H1 (cell line): Measurements from ENCODE around the gene ADTRP. TPM values are rescaled to one million over a fixed set of nuclear protein-coding genes. Genes with fewer than 3 reads are reported as not detected.
"Not testable (repeated sequence)": the region's sequence is repeated elsewhere in the genome, so short reads cannot be mapped to it uniquely, and the experiment has no call there.

Experiments
- CTCF ChIA-PET: fragments of 300-600 bp; sonication (Branson Sonifier 250); formaldehyde crosslinking; loops from one replicate; lab custom pipeline; 2021; ENCODE audit not compliant: partially characterized antibody; lab: Charles Lee
- POLR2A ChIA-PET: fragments of 300-600 bp; sonication (Branson Sonifier 250); formaldehyde crosslinking; loops from one replicate; lab custom pipeline; 2021; ENCODE audit warnings: inconsistent platforms; ENCODE audit not compliant: partially characterized antibody; lab: Charles Lee
- DNase-seq, 2 experiments: peaks; one replicate each; pipeline versions ENCODE4 v3.0.0 to v3.0.0-alpha.2; 2010 to 2022; ENCODE audit warnings: low spot score in 2 of 2, low read depth in 1 of 2, mixed read lengths in 1 of 2
- FAIRE-seq: peaks from 2 replicates; lab custom pipeline; 2011; peaks lifted over from hg19 to GRCh38; lab: Jason Lieb, UNC
- H2AFZ ChIP-seq: 2 replicates; pipeline ENCODE4 v1.8.1; 2012; ENCODE audit warnings: low read length, inconsistent platforms
- H2AK5ac ChIP-seq: 2 replicates; pipeline ENCODE4 v1.6.1; 2013; ENCODE audit warnings: low read depth, low read length
- H2BK120ac ChIP-seq: replicated peaks from 2 replicates; pipeline ENCODE3; 2013; ENCODE audit warnings: low read depth, low read length, inconsistent platforms
- H2BK12ac ChIP-seq: 2 replicates; pipeline ENCODE4 v1.6.1; 2013; ENCODE audit warnings: low read depth, low read length
- H2BK15ac ChIP-seq: 2 replicates; pipeline ENCODE4 v1.6.1; 2013; ENCODE audit warnings: low read length
- H2BK20ac ChIP-seq: 2 replicates; pipeline ENCODE4 v1.6.1; 2013; ENCODE audit warnings: low read length
- H2BK5ac ChIP-seq: 2 replicates; pipeline ENCODE4 v1.6.1; 2013; ENCODE audit warnings: low read depth, low read length
- H3K14ac ChIP-seq: 2 replicates; pipeline ENCODE4 v1.6.1; 2013; ENCODE audit warnings: inconsistent platforms; ENCODE audit not compliant: insufficient read length
- H3K18ac ChIP-seq: 2 replicates; pipeline ENCODE4 v1.6.1; 2013; ENCODE audit warnings: low read length; ENCODE audit errors: extremely low read depth
- H3K23ac ChIP-seq: 2 replicates; pipeline ENCODE4 v1.6.1; 2013; ENCODE audit warnings: inconsistent platforms; ENCODE audit not compliant: insufficient read length
- H3K23me2 ChIP-seq: 2 replicates; pipeline ENCODE4 v1.6.1; 2013; ENCODE audit warnings: low read depth, low read length
- H3K27ac ChIP-seq: 2 replicates; pipeline ENCODE4 v1.6.1; 2011; ENCODE audit warnings: low read depth, low read length, inconsistent platforms
- H3K27me3 ChIP-seq, 4 experiments: replicated peaks in 1 of 4; 1 replicate in 1 of 4; 2 replicates in 3 of 4; pipeline versions ENCODE4 v1.6.1 to v1.8.1; 2011 to 2013; ENCODE audit warnings: low read length in 3 of 4, mild to moderate bottlenecking in 3 of 4, inconsistent platforms in 2 of 4, mixed read lengths in 2 of 4, moderate library complexity in 1 of 4; ENCODE audit not compliant: control insufficient read depth in 3 of 4, insufficient read depth in 3 of 4; ENCODE audit errors: extremely low read depth in 1 of 4
- H3K36me3 ChIP-seq, 4 experiments: 2 replicates each; pipeline versions ENCODE4 v1.6.1 to v1.8.1; 2011 to 2013; ENCODE audit warnings: mild to moderate bottlenecking in 4 of 4, low read length in 3 of 4, moderate library complexity in 2 of 4, control low read depth in 1 of 4, inconsistent platforms in 1 of 4; ENCODE audit not compliant: insufficient read depth in 4 of 4, control insufficient read depth in 2 of 4
- H3K4ac ChIP-seq: replicated peaks from 2 replicates; pipeline ENCODE3; 2013; ENCODE audit warnings: low read length, low read depth, mixed read lengths, inconsistent platforms; ENCODE audit not compliant: insufficient read length
- H3K4me1 ChIP-seq, 4 experiments: replicated peaks in 1 of 4; 1 replicate in 1 of 4; 2 replicates in 3 of 4; pipeline versions ENCODE4 v1.6.1 to v1.8.1; 2011 to 2013; ENCODE audit warnings: low read length in 3 of 4, inconsistent platforms in 2 of 4, mixed read lengths in 1 of 4; ENCODE audit not compliant: insufficient read depth in 4 of 4, control insufficient read depth in 3 of 4
- H3K4me2 ChIP-seq, 2 experiments: 2 replicates each; pipeline versions ENCODE4 v1.6.1 to v1.8.1; 2011 to 2013; ENCODE audit warnings: low read depth in 2 of 2, low read length in 2 of 2, control low read depth in 1 of 2, inconsistent platforms in 1 of 2, mild to moderate bottlenecking in 1 of 2; ENCODE audit not compliant: insufficient read depth in 1 of 2
- H3K4me3 ChIP-seq, 4 experiments: fragments of 200-600, 300-600 bp in 1 of 4; sonication (generic), shearing (Covaris generic), sonication (Bioruptor Twin) in 1 of 4; 2 replicates each; pipeline versions ENCODE4 v1.5.1 to v1.8.1; 2011 to 2016; ENCODE audit warnings: low read length in 4 of 4, low read depth in 3 of 4, control low read depth in 2 of 4, inconsistent platforms in 2 of 4, mild to moderate bottlenecking in 2 of 4, mixed read lengths in 1 of 4, moderate library complexity in 1 of 4; ENCODE audit not compliant: insufficient read depth in 2 of 4; ENCODE audit errors: extremely low read depth in 1 of 4
- H3K56ac ChIP-seq: replicated peaks from 2 replicates; pipeline ENCODE3; 2013; ENCODE audit warnings: low read depth, mild to moderate bottlenecking, mixed read lengths, low read length, inconsistent platforms; ENCODE audit not compliant: insufficient read length
- H3K79me1 ChIP-seq: 2 replicates; pipeline ENCODE4 v1.6.1; 2013; ENCODE audit warnings: low read depth, low read length, control low read depth
- H3K79me2 ChIP-seq, 2 experiments: 2 replicates each; pipeline versions ENCODE4 v1.6.1 to v1.8.1; 2012 to 2013; ENCODE audit warnings: low read length in 2 of 2, mild to moderate bottlenecking in 2 of 2, inconsistent platforms in 1 of 2; ENCODE audit not compliant: insufficient read depth in 2 of 2, control insufficient read depth in 1 of 2
- H3K9ac ChIP-seq, 4 experiments: replicated peaks in 1 of 4; 1 replicate in 1 of 4; 2 replicates in 3 of 4; pipeline versions ENCODE4 v1.6.1 to v1.8.1; 2011 to 2013; ENCODE audit warnings: low read depth in 3 of 4, low read length in 3 of 4, control low read depth in 2 of 4, mild to moderate bottlenecking in 2 of 4, moderate library complexity in 2 of 4, inconsistent platforms in 1 of 4; ENCODE audit errors: extremely low read depth in 1 of 4
- H3K9me3 ChIP-seq, 2 experiments: 2 replicates each; pipeline versions ENCODE4 v1.6.1 to v1.8.1; 2012 to 2013; ENCODE audit warnings: mild to moderate bottlenecking in 2 of 2, moderate library complexity in 2 of 2, control low read depth in 1 of 2, inconsistent platforms in 1 of 2, low read depth in 1 of 2, low read length in 1 of 2, mixed read lengths in 1 of 2; ENCODE audit not compliant: insufficient read depth in 2 of 2
- H4K20me1 ChIP-seq, 2 experiments: replicated peaks in 1 of 2; 2 replicates each; pipeline versions ENCODE3 to v1.8.1; 2011 to 2013; ENCODE audit warnings: inconsistent platforms in 2 of 2, low read length in 2 of 2, mild to moderate bottlenecking in 1 of 2; ENCODE audit not compliant: insufficient read depth in 2 of 2, control insufficient read depth in 1 of 2
- H4K5ac ChIP-seq: 2 replicates; pipeline ENCODE4 v1.6.1; 2013; ENCODE audit warnings: low read length, low read depth, mixed read lengths, inconsistent platforms; ENCODE audit not compliant: insufficient read length
- H4K8ac ChIP-seq: 2 replicates; pipeline ENCODE4 v1.8.0; 2013; ENCODE audit warnings: mild to moderate bottlenecking, moderate library complexity, low read length, inconsistent platforms; ENCODE audit not compliant: insufficient read depth; ENCODE audit errors: extremely low read depth
- H4K91ac ChIP-seq: replicated peaks from 2 replicates; pipeline ENCODE3; 2013; ENCODE audit warnings: low read length, mixed read lengths, inconsistent platforms; ENCODE audit not compliant: insufficient read length
- BCL11A ChIP-seq, 2 experiments: IDR thresholded peaks; one replicate each; pipeline ENCODE4 v1.6.1; 2011; ENCODE audit warnings: low read depth in 2 of 2, low read length in 2 of 2, mild to moderate bottlenecking in 2 of 2
- CBX5 ChIP-seq: fragments of 300-800, 300-1000 bp; sonication (generic); IDR thresholded peaks from 2 replicates; pipeline ENCODE4 v1.7.1; 2016; ENCODE audit warnings: antibody characterized with exemption, low read length, low read depth
- CBX8 ChIP-seq: fragments of 300-800, 300-1000 bp; sonication (generic); IDR thresholded peaks from 2 replicates; pipeline ENCODE4 v1.7.1; 2016; ENCODE audit warnings: low read depth, low read length, borderline replicate concordance
- EP300 ChIP-seq, 2 experiments: IDR thresholded peaks; 1 replicate in 1 of 2; 2 replicates in 1 of 2; pipeline ENCODE4 v1.6.1; 2011 to 2012; ENCODE audit warnings: low read depth in 2 of 2, low read length in 2 of 2, mild to moderate bottlenecking in 2 of 2, borderline replicate concordance in 1 of 2, inconsistent platforms in 1 of 2, moderate library complexity in 1 of 2
- GABPA ChIP-seq: IDR thresholded peaks from 2 replicates; pipeline ENCODE4 v1.6.1; 2011; ENCODE audit warnings: mild to moderate bottlenecking, low read length, moderate library complexity, borderline replicate concordance; ENCODE audit not compliant: insufficient read depth
- GTF2F1 ChIP-seq: IDR thresholded peaks from 2 replicates; pipeline ENCODE4 v1.6.1; 2012; ENCODE audit warnings: low read depth, low read length, improper control_type of control experiment, borderline replicate concordance
- KDM1A ChIP-seq: fragments of 200-600, 300-600 bp; sonication (generic); IDR thresholded peaks from 2 replicates; pipeline ENCODE4 v1.7.1; 2016; ENCODE audit warnings: mild to moderate bottlenecking, low read length, borderline replicate concordance
- KDM5A ChIP-seq: fragments of 200-600 bp; IDR thresholded peaks from 2 replicates; pipeline ENCODE4 v1.7.1; 2012; ENCODE audit warnings: mild to moderate bottlenecking, low read length, inconsistent platforms, mixed read lengths
- SIX5 ChIP-seq: IDR thresholded peaks from 2 replicates; pipeline ENCODE4 v1.6.1; 2011; ENCODE audit warnings: mild to moderate bottlenecking, low read depth, low read length
- WGBS, 2 experiments: shearing (Covaris generic) in 1 of 2; methylation state at CpG; one replicate each; pipeline versions ENCODE4 v1.1.6 to v1.1.7; 2013 to 2015; ENCODE audit warnings: low lambda C conversion rate in 2 of 2, mixed read lengths in 2 of 2, inconsistent platforms in 1 of 2, low coverage in 1 of 2, missing lambda C conversion rate in 1 of 2; ENCODE audit not compliant: insufficient replicate concordance in 2 of 2, insufficient coverage in 1 of 2, insufficient read length in 1 of 2; ENCODE audit errors: extremely low coverage in 1 of 2, missing lambda C conversion rate in 1 of 2; 5-methylcytosine and 5-hydroxymethylcytosine counted together
- polyA plus RNA-seq, 7 experiments: library from polyadenylated mRNA; depleted of rRNA in 3 of 7; stranded (reverse) in 5 of 7; unstranded in 2 of 7; fragments of >200 nt in 5 of 7; fragments of 200-250 nt in 2 of 7; gene quantifications; 1 replicate in 5 of 7; 2 replicates in 1 of 7; 4 replicates in 1 of 7; pipeline versions ENCODE4 v1.2.1 to v1.2.3, GENCODE V29; 2011 to 2013; ENCODE audit warnings: missing spikeins in 2 of 7, mixed read lengths in 2 of 7
- total RNA-seq: library from RNA; stranded (reverse); fragmentation: NEBNext Ultra II Directional; extraction: Animal tissue kit (Norgen Biotek cat#: 25700); gene quantifications from 2 replicates; pipeline ENCODE4 v1.2.1, GENCODE V29; 2021

ADTRP gene
- total and polyA plus RNA-seq, 2 of the 8 experiments (the other 6 are each of a cell fraction or from before 2014, with no cell fraction given), result 0.08 to 0.45 TPM

GRCh38 chr6:11802886-11803590 is 24.4 kb upstream of the ADTRP start (continued):
- no peak for TF ChIP-seq CBX8
- no peak for TF ChIP-seq GABPA
- TF ChIP-seq KDM5A, result no peak
- TF ChIP-seq SIX5, result no peak
- no peak for TF ChIP-seq EP300 (IDR thresholded peaks at IDR 0.05; ENCODE audit: borderline replicate concordance in 1 of 2, low read depth in 2 of 2, low read length in 2 of 2)
- TF ChIP-seq BCL11A (IDR thresholded peaks at IDR 0.05; ENCODE audit: low read depth in 2 of 2, low read length in 2 of 2), result no peak
- TF ChIP-seq KDM1A, result no peak
- TF ChIP-seq GTF2F1, result no peak
- no peak for TF ChIP-seq CBX5

DNA sequence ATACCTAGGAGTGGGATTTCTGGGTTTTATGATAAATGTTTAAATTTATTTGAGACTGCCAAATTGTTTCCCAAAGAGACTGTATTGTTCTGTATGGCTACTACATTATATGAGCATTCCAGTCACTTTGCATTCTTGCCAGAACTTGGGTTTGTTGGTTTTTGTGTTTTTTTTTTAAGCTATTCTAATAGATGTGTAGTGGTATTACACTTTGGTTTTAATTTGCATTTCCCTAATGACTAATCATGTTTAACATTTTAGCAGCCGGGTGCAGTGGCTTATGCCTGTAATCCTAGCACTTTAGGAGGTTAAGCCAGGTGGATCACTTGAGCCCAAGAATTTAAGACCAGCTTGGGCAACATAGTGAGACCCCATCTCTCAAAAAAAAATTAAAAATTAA is 21.9 kb upstream of the ADTRP start:
- H3K4me1 ChIP-seq, H4K20me1 ChIP-seq, H3K23ac ChIP-seq, H2BK20ac ChIP-seq, H3K79me2 ChIP-seq, H2BK120ac ChIP-seq, H2BK12ac ChIP-seq, H4K5ac ChIP-seq, H2BK15ac ChIP-seq, DNase-seq, H3K4me2 ChIP-seq, H2BK5ac ChIP-seq, H3K4ac ChIP-seq, H2AFZ ChIP-seq, H3K56ac ChIP-seq, POLR2A ChIA-PET, H3K27ac ChIP-seq, H3K27me3 ChIP-seq, H4K8ac ChIP-seq, H2AK5ac ChIP-seq, FAIRE-seq, H3K9me3 ChIP-seq, H3K79me1 ChIP-seq, H3K9ac ChIP-seq, H3K4me3 ChIP-seq, H3K36me3 ChIP-seq, H3K23me2 ChIP-seq, H3K14ac ChIP-seq, H4K91ac ChIP-seq, H3K18ac ChIP-seq: not testable (repeated sequence)
- CTCF ChIA-PET, result interaction anchor here (1.5 kb wide), 1 partner anchor 53 kb away, joined by 3 read pairs; no protein-coding TSS in a partner anchor
- 78% methylated on average over 1 of the region's 1 CpG; no CpG with 5 or more reads in 1 of the 2 experiments for WGBS, 2 experiments
